ENCODE results near the gene SHANK2.

The SHANK2 gene

DNA sequence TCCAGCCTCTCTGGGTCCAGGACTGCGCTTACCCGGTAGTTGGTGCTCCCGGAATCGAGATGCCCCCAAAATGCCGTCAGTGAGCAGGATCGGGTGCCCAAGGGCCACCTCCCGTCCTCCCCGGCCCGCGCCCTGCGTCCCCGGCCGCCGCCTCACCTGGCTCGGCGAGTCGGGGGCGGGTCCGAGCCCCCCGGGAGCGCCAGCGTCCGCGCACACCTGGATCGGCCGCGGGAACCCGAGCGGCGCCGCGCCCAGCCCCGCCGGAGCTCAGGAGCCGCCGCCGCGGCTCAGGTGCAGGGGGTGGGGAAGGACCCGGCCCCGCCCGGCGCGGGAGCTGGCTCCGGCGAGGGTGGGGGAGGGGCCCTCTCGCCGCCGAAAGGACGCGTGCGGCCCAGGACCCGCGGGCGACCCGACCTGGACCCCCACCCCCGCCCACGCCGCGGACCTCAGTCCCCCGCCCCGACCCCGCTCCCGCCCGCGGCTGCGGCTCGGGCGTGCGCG lies at the start of gene SHANK2:
Gene SHANK2 (minus strand): TSS at position 309 of the 501 bp plus-strand sequence. CDS start 105,251 bp downstream, outside the sequence.
- no peak for DNase-seq

DNA sequence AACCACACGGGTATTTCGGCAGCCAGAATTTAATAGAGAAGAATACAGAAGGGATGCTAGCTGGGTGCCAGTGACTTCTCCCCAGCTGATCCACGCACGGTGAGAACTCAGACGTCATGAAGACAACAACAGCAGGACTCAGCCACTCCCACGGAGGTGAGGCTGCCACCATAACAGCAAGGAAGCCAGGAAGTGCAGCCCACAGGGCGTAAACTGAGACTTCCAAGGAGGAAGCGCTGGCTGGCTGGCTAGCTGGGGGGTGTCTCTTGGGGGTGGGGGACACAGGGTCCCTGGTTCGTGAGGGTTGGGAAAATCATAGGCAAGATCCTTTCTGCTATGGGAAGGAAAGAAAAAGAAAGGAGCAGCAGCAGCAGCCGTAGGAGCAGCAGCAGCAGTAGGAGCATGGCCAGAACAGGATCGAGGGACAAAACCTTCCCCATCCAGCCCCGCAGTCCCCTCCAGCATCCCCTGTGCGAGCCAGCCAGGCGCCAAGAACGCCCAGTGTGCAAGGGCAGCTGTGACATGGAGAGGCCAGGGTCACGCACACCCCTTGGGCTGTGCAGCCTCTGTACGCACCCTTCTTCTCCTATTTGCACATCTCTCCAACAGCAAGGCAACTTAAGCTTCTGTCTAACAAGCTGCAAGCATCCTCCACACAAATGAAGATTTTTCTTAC lies 49.6 kb upstream of the SHANK2 start:
- no peak for DNase-seq

DNA sequence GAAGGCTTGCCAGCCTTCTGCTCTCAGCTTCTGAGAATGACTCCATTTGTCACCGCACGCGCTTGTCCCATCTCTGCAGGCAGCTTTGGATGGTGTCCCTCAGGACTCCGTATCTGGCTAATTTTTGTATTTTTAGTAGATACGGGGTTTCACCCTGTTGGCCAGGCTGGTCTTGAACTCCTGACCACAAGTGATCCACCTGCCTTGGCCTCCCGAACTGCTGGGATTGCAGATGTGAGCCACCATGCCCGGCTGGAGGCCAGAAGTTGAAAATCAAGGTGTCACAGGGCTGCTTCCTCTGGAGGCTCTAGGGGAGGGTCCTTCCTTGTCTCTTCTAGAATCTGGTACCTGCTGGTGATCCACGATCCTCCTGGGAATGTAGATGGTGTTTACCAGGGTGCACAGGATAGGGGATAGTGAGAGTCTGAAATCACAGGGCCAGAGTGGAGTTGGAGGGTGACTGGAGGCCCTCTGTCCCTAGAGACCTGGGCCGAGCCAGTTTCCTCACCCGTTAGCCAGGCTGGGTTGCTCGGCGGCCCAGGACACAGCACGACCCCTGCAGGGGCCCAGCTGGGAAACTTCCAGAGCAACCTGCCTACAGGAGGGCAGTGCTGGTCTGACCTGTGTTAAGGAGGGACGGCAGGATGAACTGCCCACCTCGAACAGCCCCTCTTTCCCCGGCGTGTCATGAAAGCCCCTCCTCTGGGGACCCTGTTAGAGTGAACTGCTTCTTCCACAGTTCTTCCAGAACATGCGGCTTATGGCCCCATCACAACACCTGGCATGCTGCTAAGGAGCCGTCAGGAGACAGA lies 48.9 kb upstream of the SHANK2 start:
- no peak for DNase-seq

DNA sequence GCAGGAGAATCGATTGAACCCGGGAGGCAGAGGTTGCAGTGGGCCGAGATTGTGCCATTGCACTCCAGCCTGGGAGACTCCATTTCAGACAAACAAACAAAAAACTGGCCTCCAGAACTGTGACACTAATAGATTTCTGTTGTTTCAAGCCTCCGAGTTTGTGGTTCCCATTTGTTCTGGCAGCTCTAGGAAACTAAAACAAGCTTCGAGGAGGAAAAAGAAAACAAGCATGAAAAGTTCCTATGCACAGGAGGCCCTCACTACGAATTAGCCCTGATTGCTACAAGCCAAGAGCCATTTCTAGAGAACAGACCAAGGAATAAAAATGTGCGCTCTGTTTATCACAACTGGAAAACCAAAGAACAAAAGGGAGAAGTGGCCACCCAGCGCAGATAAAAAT lies 47.8 kb upstream of the SHANK2 start:
- DNase-seq, result no peak

DNA sequence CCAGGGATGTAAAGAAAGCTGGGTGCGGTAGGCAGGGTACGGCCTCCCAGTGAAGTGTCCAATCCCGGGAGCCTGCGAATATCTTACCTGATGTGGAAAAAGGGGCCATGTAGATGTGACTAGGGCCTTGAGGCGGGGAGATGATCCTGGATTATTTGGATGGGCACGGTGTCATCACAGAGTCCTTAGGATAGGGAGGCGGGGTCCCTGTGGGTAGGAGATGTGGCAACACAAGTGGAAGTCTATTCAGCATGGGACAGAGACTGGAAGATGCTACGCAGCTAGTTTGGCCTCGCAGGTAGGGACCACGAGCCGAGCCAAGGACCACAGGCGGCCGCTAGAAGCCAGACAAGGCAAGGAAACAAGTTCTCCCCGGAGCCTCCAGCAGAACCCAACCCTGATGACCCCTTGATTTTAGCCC lies 46.4 kb upstream of the SHANK2 start:
- no peak for DNase-seq

DNA sequence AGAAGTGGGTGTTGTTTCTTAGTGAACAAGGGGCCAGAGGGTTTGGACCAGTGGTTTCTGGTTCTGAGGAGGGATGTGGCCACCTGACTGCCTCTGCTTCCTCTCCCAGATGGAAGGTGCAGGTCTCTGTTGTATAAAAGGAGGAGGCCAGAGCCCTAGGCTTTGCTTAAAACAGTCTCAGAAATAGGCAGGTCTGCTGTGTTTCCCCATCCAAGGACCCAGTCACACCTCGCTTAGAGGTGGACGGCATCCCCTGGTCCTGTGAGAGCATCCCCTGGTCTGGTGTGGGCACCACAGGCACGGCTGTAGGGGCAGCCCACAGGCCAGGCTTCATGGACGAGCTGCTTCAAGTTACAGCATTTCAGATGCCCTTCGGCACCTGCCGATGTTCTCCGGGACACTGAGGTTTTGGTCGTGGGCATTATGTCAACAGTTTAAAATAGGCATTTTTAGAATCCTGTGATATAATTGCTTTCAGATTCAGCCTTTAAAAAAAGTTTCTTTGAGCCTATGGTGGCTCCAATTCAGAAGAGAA lies 45.7 kb upstream of the SHANK2 start:
- no peak for DNase-seq

DNA sequence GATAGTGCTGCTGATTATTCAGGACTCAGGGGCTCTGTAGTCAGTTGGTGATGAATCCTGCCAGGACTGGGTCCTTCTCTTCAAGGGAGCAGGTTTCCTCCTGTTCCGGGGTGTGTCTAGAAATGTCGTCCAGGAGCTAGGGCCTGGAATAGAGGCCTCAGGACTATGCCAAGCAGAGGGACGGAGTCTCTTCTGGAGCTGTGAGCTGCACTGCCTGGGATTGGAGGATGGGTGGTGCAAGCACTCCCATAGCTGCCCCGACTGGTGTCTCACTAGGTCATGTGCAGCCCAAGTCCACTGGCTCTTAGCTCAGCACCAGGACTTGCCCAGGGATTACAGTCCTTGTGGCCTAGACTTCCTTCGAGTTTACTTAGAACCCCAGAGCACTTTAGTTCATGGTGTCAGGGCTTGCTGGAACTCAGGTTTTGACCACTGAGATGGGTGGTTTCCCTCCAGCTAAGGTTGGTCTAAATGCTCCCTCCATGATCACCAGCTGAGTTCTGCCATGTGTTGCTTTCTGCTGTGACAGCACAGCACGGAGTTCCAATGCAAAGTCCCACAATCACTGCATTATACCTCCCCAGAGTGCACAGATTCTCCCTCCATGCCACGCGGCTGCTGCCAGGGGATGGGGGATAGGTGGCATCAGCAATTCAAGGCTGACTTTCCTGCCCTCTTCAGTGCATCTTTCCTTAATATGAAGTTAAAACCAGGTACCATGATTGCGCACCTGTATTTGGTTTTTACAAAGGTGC lies 42.6 kb upstream of the SHANK2 start:
- DNase-seq, result no peak

DNA sequence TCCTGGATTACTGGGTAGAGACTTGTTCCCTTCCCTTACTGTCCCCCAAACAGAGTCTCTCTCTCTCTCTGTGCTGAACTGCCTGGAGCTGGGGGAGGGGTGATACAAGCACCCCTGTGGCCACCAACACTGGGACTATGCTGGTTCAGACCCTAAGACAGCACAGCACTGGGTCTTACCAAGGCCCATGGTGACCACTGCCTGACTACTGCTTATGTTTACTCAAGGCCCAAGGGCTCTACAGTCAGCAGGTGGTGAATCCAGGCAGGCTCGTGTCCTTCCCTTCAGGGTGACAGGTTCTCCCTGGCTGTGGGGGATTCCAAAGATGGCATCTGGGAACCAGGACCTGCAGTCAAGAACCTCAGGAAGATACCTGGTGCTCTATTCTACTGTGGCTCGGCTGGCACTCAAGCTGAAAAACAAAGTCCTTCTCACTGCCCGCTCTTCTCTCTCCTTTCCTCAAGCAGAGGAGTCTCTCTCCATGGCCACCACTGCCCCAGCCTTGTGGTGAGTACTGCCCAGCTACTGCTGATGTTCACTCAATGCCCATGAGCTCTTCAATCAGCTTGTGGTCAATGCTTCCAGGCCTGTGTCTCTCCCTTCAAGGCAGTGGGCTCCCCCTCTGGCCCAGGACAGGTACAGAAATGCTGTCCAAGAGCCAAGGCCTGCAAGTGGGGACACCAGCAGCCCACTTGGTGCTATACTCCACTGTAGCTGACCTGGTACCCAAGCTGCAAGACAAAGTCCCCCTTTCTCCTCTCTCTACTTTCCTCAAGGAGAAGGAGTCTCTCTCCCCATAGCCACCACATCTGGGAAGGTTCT lies 41.8 kb upstream of the SHANK2 start:
- DNase-seq, result no peak

DNA sequence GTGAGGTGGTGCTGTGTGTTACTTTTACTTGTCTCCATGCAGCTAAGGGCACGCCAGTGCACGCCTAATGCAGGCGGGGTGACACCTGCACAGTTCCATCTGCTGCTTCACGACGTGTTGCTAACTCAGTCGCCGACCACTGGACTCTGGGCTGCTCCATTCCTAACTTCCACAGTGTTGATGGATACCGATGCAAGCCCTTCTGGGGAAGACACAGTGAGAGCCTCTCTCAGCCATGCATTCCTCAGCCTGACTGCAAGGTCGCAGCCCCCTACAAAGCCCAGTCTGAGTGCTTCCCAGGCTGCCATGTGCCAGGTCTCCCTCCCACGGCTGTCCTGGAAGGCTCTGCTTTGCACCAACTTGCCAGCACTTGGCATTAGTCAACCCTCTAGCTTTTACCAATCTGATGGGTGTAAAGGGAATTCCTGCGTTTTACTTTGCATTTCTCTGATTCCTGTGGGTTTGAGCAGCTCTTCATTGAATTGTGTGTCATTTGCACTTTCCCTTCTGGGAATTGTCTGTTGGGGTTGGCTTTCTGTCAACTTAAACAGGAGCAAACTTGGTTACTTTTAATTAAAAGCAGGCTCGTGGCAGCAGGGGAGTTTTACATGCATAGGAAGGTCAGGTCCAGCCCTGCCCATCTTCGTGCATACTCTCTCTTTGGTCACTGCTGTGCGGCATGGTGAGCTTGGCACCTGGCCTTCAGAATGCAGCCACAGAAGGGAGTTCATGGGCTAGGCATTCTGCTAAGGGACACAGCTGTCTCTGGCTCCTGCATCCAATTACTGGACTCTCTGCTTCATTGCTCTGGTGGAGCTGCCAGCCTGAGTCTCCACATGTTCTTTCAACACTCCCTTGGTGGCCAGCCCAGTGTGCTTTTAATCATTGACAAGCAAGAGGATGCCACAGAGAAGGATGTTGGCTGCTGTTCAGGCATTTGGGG lies 34.6 kb upstream of the SHANK2 start:
- peak; percentile 54 for DNase-seq

DNA sequence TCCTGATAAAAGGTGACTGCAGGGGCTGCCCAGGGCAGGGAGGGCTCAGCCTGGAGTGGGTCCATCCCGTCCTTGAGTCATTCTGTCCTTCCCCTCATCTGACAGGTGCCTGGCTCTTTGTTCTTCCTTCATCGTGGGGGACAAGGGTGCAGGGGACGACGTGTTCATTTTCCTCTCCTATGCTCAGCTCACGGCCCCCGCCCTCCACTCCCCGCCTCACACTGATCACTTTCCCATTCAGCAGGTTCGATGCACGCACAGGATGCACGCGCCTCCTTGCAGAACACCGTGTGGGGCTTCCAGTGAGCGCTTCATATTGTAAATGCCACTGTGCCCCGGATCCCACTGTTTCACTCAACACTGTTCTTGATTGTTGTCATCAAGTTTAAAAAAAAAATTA lies 32.7 kb upstream of the SHANK2 start:
- DNase-seq, result peak; percentile 10

DNA sequence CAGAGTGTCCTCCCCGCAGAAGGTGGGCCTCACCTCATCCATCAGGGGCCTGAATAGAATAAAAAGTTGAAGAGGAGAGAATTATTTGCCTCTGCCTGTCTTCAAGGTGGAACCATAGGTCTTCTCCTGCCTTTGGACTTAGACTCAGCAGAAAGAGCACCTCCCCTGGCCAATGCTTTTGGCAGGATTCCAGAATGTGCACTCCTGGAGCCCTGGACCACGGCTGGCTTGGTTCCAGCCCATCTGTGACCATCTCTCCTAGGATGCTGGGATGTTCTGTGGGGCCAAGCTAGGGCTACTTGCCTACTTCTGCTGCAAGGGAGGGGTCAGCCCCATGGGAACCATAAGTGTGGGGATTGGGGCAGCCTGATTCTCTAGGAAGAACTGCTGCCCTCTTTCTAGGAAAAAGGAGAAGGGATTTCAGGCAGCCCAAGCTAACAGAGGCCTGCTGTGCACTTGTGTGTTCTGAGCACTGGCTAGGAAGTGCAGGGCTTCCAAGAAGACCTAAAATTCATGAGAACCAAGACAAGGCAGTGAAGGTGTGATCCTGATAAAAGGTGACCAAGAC lies 32.2 kb upstream of the SHANK2 start:
- DNase-seq, result peak; percentile 39

DNA sequence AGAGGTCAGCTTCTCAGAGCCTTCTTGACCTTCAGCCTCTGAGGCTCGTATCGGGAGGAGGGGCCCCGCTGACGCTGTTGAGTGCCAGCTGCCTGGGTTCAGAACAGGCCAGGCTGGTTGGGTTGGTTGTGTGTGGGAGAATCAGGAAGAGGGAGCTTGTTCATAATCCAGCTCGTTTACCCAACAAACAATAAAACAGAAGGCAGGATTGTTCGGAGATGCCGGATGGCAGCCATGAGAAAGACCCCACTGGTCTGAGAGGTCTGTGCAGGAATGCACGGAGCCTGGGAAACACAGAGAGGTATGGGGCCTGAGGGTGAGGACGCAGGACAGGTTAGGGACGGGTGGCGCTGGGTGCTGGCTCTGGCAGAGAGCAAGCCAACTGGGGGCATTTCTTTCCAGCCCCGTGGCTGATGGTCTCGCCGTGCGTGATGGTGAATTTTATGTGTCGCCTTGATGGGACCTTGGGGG lies 31.6 kb upstream of the SHANK2 start:
- DNase-seq, result peak; percentile 10

DNA sequence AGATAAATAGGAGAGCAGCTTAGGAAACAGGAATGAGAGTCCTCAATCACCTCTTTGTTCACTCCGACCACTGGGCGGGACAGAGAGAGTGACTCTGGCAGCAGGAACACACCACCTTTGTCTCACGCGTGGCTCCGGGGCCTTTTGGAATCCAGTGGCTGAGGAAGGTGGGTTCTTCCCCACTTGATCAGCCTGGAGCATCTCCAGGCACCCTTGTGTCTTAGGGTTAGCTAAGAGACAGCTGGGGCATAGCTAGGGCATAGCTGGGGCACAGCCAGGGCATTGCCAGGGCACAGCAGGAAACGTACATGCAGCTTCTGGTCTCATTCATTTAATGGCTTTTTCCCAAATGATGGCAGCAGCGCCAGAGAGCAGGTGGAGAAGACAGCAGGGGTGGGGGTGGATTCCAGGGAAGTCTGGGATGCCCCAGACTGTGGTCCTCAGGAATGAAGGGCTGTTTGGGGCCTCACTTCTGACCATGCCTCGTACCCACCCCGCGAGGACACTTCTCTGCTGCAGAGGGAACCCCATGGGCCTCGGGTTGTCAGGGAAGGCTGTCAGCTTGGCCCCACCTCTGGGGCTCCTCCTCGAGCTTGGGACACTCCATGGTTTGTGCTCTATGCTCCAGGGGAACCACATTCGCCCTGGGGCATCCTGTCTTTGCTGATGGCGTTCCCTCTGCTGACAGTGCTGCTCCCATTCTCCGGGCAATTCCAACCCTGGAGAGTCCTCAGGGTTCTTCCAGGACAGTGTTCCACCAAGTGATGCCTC lies 30.4 kb upstream of the SHANK2 start:
- peak; percentile 35 for DNase-seq

DNA sequence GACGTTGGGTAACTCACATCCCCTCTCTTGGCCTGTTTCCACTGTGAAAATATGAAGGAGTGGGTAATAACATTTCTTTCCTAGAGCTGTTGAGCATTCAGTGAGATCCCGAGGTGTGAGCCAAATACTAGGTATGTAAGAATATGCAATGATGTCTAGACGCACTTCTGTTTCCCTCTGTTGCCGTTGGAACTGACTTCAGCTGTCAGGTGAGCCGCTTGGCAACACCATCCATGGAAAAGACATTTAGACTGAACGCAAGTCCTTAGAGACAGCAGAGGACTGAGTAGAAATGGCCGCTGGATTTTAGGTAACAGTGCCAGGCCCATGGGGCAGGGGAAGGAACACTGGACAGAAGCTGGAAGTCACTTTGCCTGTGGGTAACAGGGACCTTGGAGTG lies 29.5 kb upstream of the SHANK2 start:
- peak; percentile 68 for DNase-seq

DNA sequence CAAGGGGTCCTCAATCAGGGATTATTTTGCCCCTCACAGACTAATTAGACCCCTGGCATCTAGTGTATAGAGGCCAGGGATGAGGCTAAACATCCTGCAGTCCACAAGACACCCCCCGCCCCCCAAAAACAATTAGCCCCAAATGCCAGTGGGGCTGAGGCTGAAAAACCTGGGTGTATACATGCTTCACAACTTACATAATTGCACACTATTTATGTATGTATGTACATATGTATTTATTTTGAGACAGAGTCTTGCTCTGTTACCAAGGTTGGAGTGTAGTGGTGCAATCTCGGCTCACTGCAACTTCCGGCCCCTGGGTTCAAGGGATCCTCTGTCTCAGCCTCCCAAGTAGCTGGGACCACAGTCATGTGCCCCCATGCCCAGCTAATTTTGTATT lies 28.8 kb upstream of the SHANK2 start:
- DNase-seq, result no peak

DNA sequence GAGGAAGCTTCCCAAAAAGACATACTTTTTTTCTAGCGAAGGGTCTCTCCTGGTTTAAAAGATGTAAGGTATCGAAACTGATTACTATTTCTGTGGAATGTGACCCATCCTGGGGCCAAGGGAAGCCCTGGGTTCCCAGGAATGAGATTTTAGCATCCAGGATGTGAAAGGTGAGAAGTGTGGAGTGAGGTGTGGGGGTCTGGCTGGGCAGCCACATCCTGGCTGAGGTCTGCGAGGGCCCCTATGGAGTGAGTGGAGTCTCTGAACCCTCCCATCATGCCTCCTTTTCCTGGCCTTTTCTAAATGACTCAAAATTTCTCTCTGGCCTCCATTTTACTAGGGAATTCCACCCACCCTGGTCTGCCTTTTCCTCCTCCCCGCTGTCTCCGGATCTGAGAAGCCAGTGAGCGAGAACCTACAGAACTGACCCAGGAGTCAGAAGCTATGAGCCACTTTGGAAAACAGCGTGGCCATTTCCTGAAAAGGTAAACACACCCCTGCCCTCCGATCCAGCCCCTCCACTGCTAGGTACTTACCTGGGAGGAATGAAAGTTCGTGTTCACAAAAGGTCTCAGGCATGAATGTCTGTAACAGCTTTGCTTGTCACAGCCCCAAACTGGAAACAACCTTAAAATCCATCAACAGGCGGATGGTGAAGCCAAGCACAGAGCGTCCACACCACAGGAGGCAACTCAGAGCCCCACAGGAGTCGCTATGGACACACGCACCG lies 27.7 kb upstream of the SHANK2 start:
- peak; percentile 36 for DNase-seq

DNA sequence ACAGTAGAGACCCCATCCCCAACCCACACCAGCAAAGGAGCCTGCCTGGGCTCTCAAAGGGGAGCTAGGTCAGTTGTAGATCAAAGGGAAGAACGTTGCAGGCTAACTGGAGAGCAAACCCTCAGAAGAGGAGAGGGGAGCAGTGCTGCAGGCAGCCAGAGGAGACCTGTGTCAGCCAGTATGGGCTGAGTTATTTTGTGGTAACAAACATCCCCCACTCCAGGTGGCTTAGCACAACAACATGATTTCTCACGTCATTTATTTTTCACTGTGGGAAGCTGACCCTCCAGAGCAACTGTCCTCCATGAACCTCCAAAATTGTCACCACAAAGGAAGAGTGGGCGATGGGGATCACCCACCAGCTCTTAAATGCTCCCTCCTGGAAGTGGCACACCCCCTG lies 19.8 kb upstream of the SHANK2 start:
- DNase-seq, result no peak

DNA sequence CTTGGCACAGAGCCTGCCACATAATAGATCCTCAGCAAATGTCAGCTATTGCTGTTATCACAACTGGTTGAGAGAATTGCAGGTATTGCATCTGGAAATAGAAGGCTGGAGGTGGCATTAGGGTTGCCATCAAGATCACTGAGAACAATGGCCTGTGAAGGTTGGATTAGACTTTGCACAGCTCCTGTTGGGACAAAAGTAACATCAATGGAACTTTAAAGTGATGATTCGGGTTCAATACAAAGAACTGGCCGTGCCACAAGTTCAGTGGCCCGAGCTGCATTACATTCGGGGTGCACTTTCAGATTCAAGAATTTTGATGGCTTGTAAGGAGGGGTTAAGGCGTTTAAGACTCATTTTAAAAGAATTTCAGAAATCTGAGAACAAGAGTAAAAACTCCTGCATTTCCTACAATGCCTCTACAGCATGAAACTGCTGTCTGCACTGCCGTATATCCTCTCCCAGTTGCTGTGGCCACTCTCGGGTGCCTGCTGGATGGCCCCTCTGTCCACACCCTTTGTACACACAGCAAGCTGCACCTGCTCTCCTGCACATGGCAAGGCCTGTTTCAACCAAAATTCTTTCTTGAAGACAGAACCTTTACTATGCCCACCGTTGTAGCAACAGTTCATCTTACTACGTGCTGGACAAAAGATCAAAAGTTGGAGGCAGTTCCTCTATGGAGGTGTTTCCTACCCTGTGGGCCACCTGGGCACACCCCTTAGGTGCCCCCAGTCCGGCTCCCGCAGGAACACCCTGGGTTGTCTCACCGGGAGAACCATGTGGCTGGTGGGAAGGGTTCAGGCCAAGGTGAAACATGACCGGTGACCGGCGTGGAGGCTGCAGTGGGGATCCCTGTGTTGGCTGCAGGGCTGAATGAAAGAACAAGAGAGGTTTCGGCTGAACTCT lies 17.5 kb upstream of the SHANK2 start:
- no peak for DNase-seq
